Measurements from ENCODE around the gene FARP1. TPM values are rescaled to one million over a fixed set of nuclear protein-coding genes. Genes with fewer than 3 reads are reported as not detected.

FARP1 gene
- total and polyA plus RNA-seq, 7 donors: 6.9 to 96.4 (median 32.9) TPM

GRCh38 chr13:98434060-98434459, 291.2 kb downstream of the FARP1 start:
- 91 to 93% methylated on average over 6 of the region's 6 CpGs for WGBS, 2 donors
- H3K9me3 ChIP-seq: no peaks in the 10 kb centered on the region
- no peak overlapping the region for H3K27ac ChIP-seq
- intact Hi-C loops (cut with DNase I): no loop called here
- no peak for TF ChIP-seq EP300 (IDR thresholded peaks at IDR 0.05)
- TF ChIP-seq POLR2AphosphoS5 (IDR thresholded peaks at IDR 0.05): no peak
- no peak for TF ChIP-seq CTCF (IDR thresholded peaks at IDR 0.05)
- TF ChIP-seq POLR2A (IDR thresholded peaks at IDR 0.05): no peak
- DNase-seq: no peak
- no peak overlapping the region for H3K4me3 ChIP-seq
- peaks cover 0 to 29% (median 6%) of the 10 kb centered on the region in 4 donors for H3K36me3 ChIP-seq
- no peaks in the 10 kb centered on the region for H3K27me3 ChIP-seq
- no peaks in the 10 kb centered on the region for H3K4me1 ChIP-seq

GRCh38 chr13:98435376-98435775, 292.5 kb downstream of the FARP1 start:
- DNase-seq: no peak
- TF ChIP-seq POLR2A (IDR thresholded peaks at IDR 0.05) (no peak), POLR2AphosphoS5 (IDR thresholded peaks at IDR 0.05) (no peak), CTCF (IDR thresholded peaks at IDR 0.05) (no peak)
- intact Hi-C loops (cut with DNase I): no loop called here
- no peaks in the 10 kb centered on the region for H3K9me3 ChIP-seq
- H3K4me3 ChIP-seq: no peak overlapping the region
- WGBS, 2 donors: 91 to 93% methylated on average over 11 of the region's 11 CpGs
- H3K27ac ChIP-seq: no peak overlapping the region
- no peaks in the 10 kb centered on the region for H3K27me3 ChIP-seq
- H3K4me1 ChIP-seq: no peaks in the 10 kb centered on the region
- H3K36me3 ChIP-seq: peaks cover 0 to 41% (median 12%) of the 10 kb centered on the region in 4 donors

GRCh38 chr13:98436233-98436910, 293.5 kb downstream of the FARP1 start:
- Histone ChIP-seq H3K27me3 (no peaks in the 10 kb centered on the region), H3K9me3 (no peaks in the 10 kb centered on the region), H3K4me1 (no peaks in the 10 kb centered on the region), H3K36me3 (peaks cover 0 to 51% (median 14%) of the 10 kb centered on the region in 4 donors), H3K27ac (no peak overlapping the region), H3K4me3 (no peak overlapping the region)
- intact Hi-C loops (cut with DNase I): no loop called here
- no peak for DNase-seq
- WGBS, 2 donors: 80 to 86% methylated on average over 12 of the region's 12 CpGs
- TF ChIP-seq CTCF (IDR thresholded peaks at IDR 0.05) (no peak), POLR2A (IDR thresholded peaks at IDR 0.05) (no peak), POLR2AphosphoS5 (IDR thresholded peaks at IDR 0.05) (no peak), EP300 (IDR thresholded peaks at IDR 0.05) (no peak)

GRCh38 chr13:98438246-98439125, 295.6 kb downstream of the FARP1 start:
- peaks cover 0 to 64% (median 10%) of the 10 kb centered on the region in 4 donors for H3K36me3 ChIP-seq

GRCh38 chr13:98439126-98439828, 296.4 kb downstream of the FARP1 start:
- DNase-seq: no peak
- TF ChIP-seq POLR2AphosphoS5 (IDR thresholded peaks at IDR 0.05): no peak
- no peak for TF ChIP-seq CTCF (IDR thresholded peaks at IDR 0.05)
- TF ChIP-seq EP300 (IDR thresholded peaks at IDR 0.05): no peak
- no peak for TF ChIP-seq POLR2A (IDR thresholded peaks at IDR 0.05)
- Histone ChIP-seq H3K27me3 (no peaks in the 10 kb centered on the region), H3K9me3 (no peaks in the 10 kb centered on the region), H3K4me1 (no peaks in the 10 kb centered on the region), H3K27ac (no peak overlapping the region), H3K36me3 (peaks cover 0 to 64% (median 10%) of the 10 kb centered on the region in 4 donors), H3K4me3 (no peak overlapping the region)
- intact Hi-C loops (cut with DNase I): no loop called here
- 93 to 95% methylated on average over 32 of the region's 32 CpGs for WGBS, 2 donors

More at GRCh38 chr13:98438246-98439125, 295.6 kb downstream of the FARP1 start:
- WGBS, 2 donors: 88 to 95% methylated on average over 27 of the region's 27 CpGs
- no peaks in the 10 kb centered on the region for H3K4me1 ChIP-seq
- intact Hi-C loops (cut with DNase I): no loop called here
- no peak for DNase-seq
- no peak overlapping the region for H3K4me3 ChIP-seq
- H3K27me3 ChIP-seq: no peaks in the 10 kb centered on the region
- H3K27ac ChIP-seq: no peak overlapping the region
- no peak for TF ChIP-seq POLR2AphosphoS5 (IDR thresholded peaks at IDR 0.05)
- H3K9me3 ChIP-seq: no peaks in the 10 kb centered on the region

Data from sigmoid colon (tissue), 7 donors.